ENCODE data around the gene NADK2.
"Not testable (repeated sequence)": the region's sequence is repeated elsewhere in the genome, so short reads cannot be mapped to it uniquely, and the experiment has no call there.

Gene NADK2

GRCh38 chr5:36200513-36200912 is 41.2 kb downstream of the NADK2 start:
- peaks cover 31 to 40% of the 10 kb centered on the region in 2 donors for H3K36me3 ChIP-seq (ENCODE audit: control insufficient read depth in 1 of 2, insufficient read depth in 2 of 2, low read length in 2 of 2)
- no peak overlapping the region for H3K4me3 ChIP-seq (ENCODE audit: low read depth in 1 of 2, low read length in 2 of 2)
- no peak overlapping the region for H3K27ac ChIP-seq (ENCODE audit: low read length)
- H3K4me1 ChIP-seq (ENCODE audit: control insufficient read depth in 1 of 2, insufficient read depth in 2 of 2, low read length in 2 of 2) = no peaks in the 10 kb centered on the region
- no peaks in the 10 kb centered on the region for H3K27me3 ChIP-seq (ENCODE audit: low read depth, low read length)
- H3K9me3 ChIP-seq (ENCODE audit: control insufficient read depth in 1 of 2, low read length in 2 of 2) = no peaks in the 10 kb centered on the region

GRCh38 chr5:36199620-36200019 is 42.1 kb downstream of the NADK2 start:
- H3K27ac ChIP-seq (ENCODE audit: low read length) = no peak overlapping the region
- no peak overlapping the region for H3K4me3 ChIP-seq (ENCODE audit: low read depth in 1 of 2, low read length in 2 of 2)
- H3K36me3 ChIP-seq (ENCODE audit: control insufficient read depth in 1 of 2, insufficient read depth in 2 of 2, low read length in 2 of 2) = peaks cover 35 to 42% of the 10 kb centered on the region in 2 donors

DNA sequence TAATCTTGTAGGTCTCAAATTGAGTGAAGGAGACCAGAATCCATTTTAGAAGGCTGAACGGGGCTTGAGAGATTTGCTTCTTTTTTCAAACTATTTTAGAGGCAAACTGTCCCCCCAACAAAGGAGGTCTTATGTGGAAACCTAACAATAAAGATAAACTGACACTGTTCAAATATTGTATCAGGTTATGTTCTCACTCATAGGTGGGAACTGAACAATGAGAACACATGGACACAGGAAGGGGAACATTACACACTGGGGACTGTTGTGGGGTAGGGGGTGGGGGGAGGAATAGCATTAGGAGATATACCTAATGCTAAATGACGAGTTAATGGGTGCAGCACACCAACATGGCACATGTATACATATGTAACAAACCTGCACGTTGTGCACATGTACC is 42.9 kb downstream of the NADK2 start:
- H3K9me3 ChIP-seq (ENCODE audit: control insufficient read depth in 1 of 2, low read length in 2 of 2); H3K4me3 ChIP-seq (ENCODE audit: low read depth in 1 of 2, low read length in 2 of 2); H3K27me3 ChIP-seq (ENCODE audit: low read depth, low read length); H3K27ac ChIP-seq (ENCODE audit: low read length); H3K4me1 ChIP-seq (ENCODE audit: control insufficient read depth in 1 of 2, insufficient read depth in 2 of 2, low read length in 2 of 2): not testable (repeated sequence)
- H3K36me3 ChIP-seq (ENCODE audit: control insufficient read depth in 1 of 2, insufficient read depth in 2 of 2, low read length in 2 of 2) = peaks cover 37 to 41% of the 10 kb centered on the region in 2 donors

More at GRCh38 chr5:36199620-36200019, 42.1 kb downstream of the NADK2 start:
- no peaks in the 10 kb centered on the region for H3K27me3 ChIP-seq (ENCODE audit: low read depth, low read length)
- H3K4me1 ChIP-seq (ENCODE audit: control insufficient read depth in 1 of 2, insufficient read depth in 2 of 2, low read length in 2 of 2) = no peaks in the 10 kb centered on the region
- no peaks in the 10 kb centered on the region for H3K9me3 ChIP-seq (ENCODE audit: control insufficient read depth in 1 of 2, low read length in 2 of 2)

DNA sequence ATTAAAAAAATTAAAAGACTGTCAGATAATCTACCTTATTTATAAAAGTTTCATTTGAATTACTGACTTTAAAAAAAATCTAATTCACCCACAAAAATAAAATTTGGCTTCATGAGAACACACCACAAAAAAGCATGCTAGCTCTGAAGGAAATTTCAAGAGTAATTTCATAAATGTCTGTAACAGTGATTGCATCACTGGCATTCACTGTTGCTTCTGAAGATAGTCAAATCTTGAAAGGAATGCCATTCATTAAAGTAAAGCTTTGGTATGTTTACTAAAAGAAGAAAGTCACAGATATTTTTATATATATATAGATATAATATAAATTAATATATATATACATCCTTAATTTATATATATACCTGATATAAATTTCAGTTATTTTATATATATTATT is 43.4 kb downstream of the NADK2 start:
- Histone ChIP-seq H3K4me1 (ENCODE audit: control insufficient read depth in 1 of 2, insufficient read depth in 2 of 2, low read length in 2 of 2) (no peaks in the 10 kb centered on the region), H3K36me3 (ENCODE audit: control insufficient read depth in 1 of 2, insufficient read depth in 2 of 2, low read length in 2 of 2) (peaks cover 37 to 42% of the 10 kb centered on the region in 2 donors), H3K27me3 (ENCODE audit: low read depth, low read length) (no peaks in the 10 kb centered on the region), H3K27ac (ENCODE audit: low read length) (no peak overlapping the region), H3K4me3 (ENCODE audit: low read depth in 1 of 2, low read length in 2 of 2) (no peak overlapping the region), H3K9me3 (ENCODE audit: control insufficient read depth in 1 of 2, low read length in 2 of 2) (no peaks in the 10 kb centered on the region)

- H3K9me3 ChIP-seq (ENCODE audit: control insufficient read depth in 1 of 2, low read length in 2 of 2) = peaks cover 0 to 2% of the 10 kb centered on the region in 2 donors
- no peaks in the 10 kb centered on the region for H3K27me3 ChIP-seq (ENCODE audit: low read depth, low read length)
- H3K4me3 ChIP-seq (ENCODE audit: low read depth in 1 of 2, low read length in 2 of 2) = no peak overlapping the region
- no peaks in the 10 kb centered on the region for H3K4me1 ChIP-seq (ENCODE audit: control insufficient read depth in 1 of 2, insufficient read depth in 2 of 2, low read length in 2 of 2)
- H3K27ac ChIP-seq (ENCODE audit: low read length) = no peak overlapping the region
- H3K36me3 ChIP-seq (ENCODE audit: control insufficient read depth in 1 of 2, insufficient read depth in 2 of 2, low read length in 2 of 2) = peaks cover 40 to 52% of the 10 kb centered on the region in 2 donors
These were observed 48.0 kb downstream of the NADK2 start for GRCh38 chr5:36193746-36194145.

DNA sequence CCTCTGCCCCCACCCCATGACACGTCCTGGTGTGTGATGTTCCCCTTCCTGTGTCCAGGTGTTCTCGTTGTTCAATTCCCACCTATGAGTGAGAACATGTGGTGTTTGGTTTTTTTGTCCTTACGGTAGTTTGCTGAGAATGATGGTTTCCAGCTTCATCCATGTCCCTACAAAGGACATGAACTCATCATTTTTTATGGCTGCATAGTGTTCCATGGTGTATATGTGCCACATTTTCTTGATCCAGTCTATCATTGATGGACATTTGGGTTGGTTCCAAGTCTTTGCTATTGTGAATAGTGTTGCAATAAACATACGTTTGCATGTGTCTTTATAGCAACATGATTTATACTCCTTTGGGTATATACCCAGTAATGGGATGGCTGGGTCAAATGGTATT is 57.3 kb downstream of the NADK2 start:
- not testable (repeated sequence) for H3K27ac ChIP-seq (ENCODE audit: low read length); H3K4me3 ChIP-seq (ENCODE audit: low read depth in 1 of 2, low read length in 2 of 2); H3K9me3 ChIP-seq (ENCODE audit: control insufficient read depth in 1 of 2, low read length in 2 of 2); H3K27me3 ChIP-seq (ENCODE audit: low read depth, low read length); H3K4me1 ChIP-seq (ENCODE audit: control insufficient read depth in 1 of 2, insufficient read depth in 2 of 2, low read length in 2 of 2)
- peaks cover 13 to 19% of the 10 kb centered on the region in 2 donors for H3K36me3 ChIP-seq (ENCODE audit: control insufficient read depth in 1 of 2, insufficient read depth in 2 of 2, low read length in 2 of 2)

GRCh38 chr5:36181774-36182173 is 60.0 kb downstream of the NADK2 start:
- H3K36me3 ChIP-seq (ENCODE audit: control insufficient read depth in 1 of 2, insufficient read depth in 2 of 2, low read length in 2 of 2) = peaks cover 33 to 34% of the 10 kb centered on the region in 2 donors
- no peak overlapping the region for H3K27ac ChIP-seq (ENCODE audit: low read length)
- no peaks in the 10 kb centered on the region for H3K4me1 ChIP-seq (ENCODE audit: control insufficient read depth in 1 of 2, insufficient read depth in 2 of 2, low read length in 2 of 2)
- H3K4me3 ChIP-seq (ENCODE audit: low read depth in 1 of 2, low read length in 2 of 2) = no peak overlapping the region
- H3K27me3 ChIP-seq (ENCODE audit: low read depth, low read length) = no peaks in the 10 kb centered on the region
- no peaks in the 10 kb centered on the region for H3K9me3 ChIP-seq (ENCODE audit: control insufficient read depth in 1 of 2, low read length in 2 of 2)

GRCh38 chr5:36180556-36181350 is 61.0 kb downstream of the NADK2 start:
- H3K4me3 ChIP-seq (ENCODE audit: low read depth in 1 of 2, low read length in 2 of 2) = no peak overlapping the region
- H3K36me3 ChIP-seq (ENCODE audit: control insufficient read depth in 1 of 2, insufficient read depth in 2 of 2, low read length in 2 of 2) = peaks cover 33 to 34% of the 10 kb centered on the region in 2 donors
- no peak overlapping the region for H3K27ac ChIP-seq (ENCODE audit: low read length)
- no peaks in the 10 kb centered on the region for H3K9me3 ChIP-seq (ENCODE audit: control insufficient read depth in 1 of 2, low read length in 2 of 2)
- no peaks in the 10 kb centered on the region for H3K27me3 ChIP-seq (ENCODE audit: low read depth, low read length)
- no peaks in the 10 kb centered on the region for H3K4me1 ChIP-seq (ENCODE audit: control insufficient read depth in 1 of 2, insufficient read depth in 2 of 2, low read length in 2 of 2)

DNA sequence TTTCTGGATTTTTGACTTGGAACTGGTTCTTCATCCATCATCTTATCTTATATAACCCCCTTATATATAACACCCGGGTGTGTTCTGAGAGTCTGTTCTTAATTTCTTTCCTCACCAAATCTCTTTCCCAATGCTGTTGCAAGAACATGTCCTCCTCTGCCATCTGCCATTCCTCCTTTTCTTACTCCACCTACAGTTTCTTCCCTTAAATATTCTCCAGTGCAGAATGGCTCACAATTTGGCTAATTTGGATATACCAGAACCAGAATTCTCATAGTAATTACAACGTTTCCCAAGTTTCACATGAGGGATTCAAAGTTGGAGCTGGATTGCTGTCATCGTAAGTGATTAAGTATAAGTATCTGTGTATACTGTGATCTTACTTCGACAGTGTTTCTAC is 61.8 kb downstream of the NADK2 start:
- Histone ChIP-seq H3K4me3 (ENCODE audit: low read depth in 1 of 2, low read length in 2 of 2) (no peak overlapping the region), H3K4me1 (ENCODE audit: control insufficient read depth in 1 of 2, insufficient read depth in 2 of 2, low read length in 2 of 2) (no peaks in the 10 kb centered on the region), H3K36me3 (ENCODE audit: control insufficient read depth in 1 of 2, insufficient read depth in 2 of 2, low read length in 2 of 2) (peaks cover 33 to 34% of the 10 kb centered on the region in 2 donors), H3K9me3 (ENCODE audit: control insufficient read depth in 1 of 2, low read length in 2 of 2) (no peaks in the 10 kb centered on the region), H3K27me3 (ENCODE audit: low read depth, low read length) (no peaks in the 10 kb centered on the region), H3K27ac (ENCODE audit: low read length) (no peak overlapping the region)

DNA sequence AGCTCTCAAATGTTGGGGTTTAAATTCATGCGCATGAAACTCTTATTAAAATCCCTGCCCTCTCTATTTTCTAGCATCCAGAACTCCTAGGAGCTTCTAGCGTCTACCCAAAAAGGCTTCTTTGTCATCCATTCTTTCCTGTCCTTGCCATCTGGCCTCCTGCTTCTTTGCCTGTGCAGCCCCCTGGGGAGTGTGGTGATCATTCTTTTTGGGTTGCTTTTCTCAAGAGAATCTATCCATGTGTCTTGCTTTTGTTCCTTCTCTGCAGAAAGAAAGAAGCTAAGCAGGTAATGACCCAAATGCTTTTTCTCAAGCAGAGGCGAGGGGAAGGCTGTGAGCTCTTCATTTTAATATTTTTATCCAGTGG is 63.2 kb downstream of the NADK2 start:
- H3K9me3 ChIP-seq (ENCODE audit: control insufficient read depth in 1 of 2, low read length in 2 of 2) = no peaks in the 10 kb centered on the region
- H3K27ac ChIP-seq (ENCODE audit: low read length) = no peak overlapping the region
- H3K27me3 ChIP-seq (ENCODE audit: low read depth, low read length) = no peaks in the 10 kb centered on the region
- H3K4me1 ChIP-seq (ENCODE audit: control insufficient read depth in 1 of 2, insufficient read depth in 2 of 2, low read length in 2 of 2) = no peaks in the 10 kb centered on the region
- peaks cover 35 to 46% of the 10 kb centered on the region in 2 donors for H3K36me3 ChIP-seq (ENCODE audit: control insufficient read depth in 1 of 2, insufficient read depth in 2 of 2, low read length in 2 of 2)
- no peak overlapping the region for H3K4me3 ChIP-seq (ENCODE audit: low read depth in 1 of 2, low read length in 2 of 2)

GRCh38 chr5:36177715-36178523 is 63.8 kb downstream of the NADK2 start:
- Histone ChIP-seq H3K4me1 (ENCODE audit: control insufficient read depth in 1 of 2, insufficient read depth in 2 of 2, low read length in 2 of 2) (no peaks in the 10 kb centered on the region), H3K4me3 (ENCODE audit: low read depth in 1 of 2, low read length in 2 of 2) (no peak overlapping the region), H3K9me3 (ENCODE audit: control insufficient read depth in 1 of 2, low read length in 2 of 2) (no peaks in the 10 kb centered on the region), H3K27ac (ENCODE audit: low read length) (no peak overlapping the region), H3K27me3 (ENCODE audit: low read depth, low read length) (no peaks in the 10 kb centered on the region), H3K36me3 (ENCODE audit: control insufficient read depth in 1 of 2, insufficient read depth in 2 of 2, low read length in 2 of 2) (peaks cover 41 to 50% of the 10 kb centered on the region in 2 donors)

All from muscle layer of duodenum (tissue), 2 donors.